HepG2 (cell line): ENCODE results near the gene MYRFL. TPM values are rescaled to one million over a fixed set of nuclear protein-coding genes. Genes with fewer than 3 reads are reported as not detected.

Experiments used
- ATAC-seq: fragments of 200-7000 bp; cut with Tn5 transposase; 3 replicates; pipeline ENCODE4 v1.9.1; 2020; ENCODE audit warnings: mild to moderate bottlenecking, moderate library complexity
- BruUV-seq: library from RNA; stranded (reverse); fragments of 400-500 nt; replicated peaks from 2 replicates; lab custom pipeline; 2021; lab: Mats Ljungman, UMichigan
- CTCF ChIA-PET: fragments of 300-600 bp; formaldehyde crosslinking; extraction: SDS; loops from one replicate; lab custom pipeline; 2021; ENCODE audit warnings: low total read pairs, inconsistent platforms, low intra/inter-chr PET ratio; lab: Yijun Ruan, JAX
- POLR2A ChIA-PET: fragments of 350-600 bp; sonication (Branson Sonifier 250); formaldehyde crosslinking; loops from one replicate; lab custom pipeline; 2020; ENCODE audit warnings: antibody characterized with exemption, inconsistent platforms; lab: Yijun Ruan, JAX
- DNase-seq: peaks from one replicate; pipeline ENCODE4 v3.0.0-alpha.2; 2015; ENCODE audit warnings: low spot score
- FAIRE-seq: peaks from 3 replicates; lab custom pipeline; 2011; peaks lifted over from hg19 to GRCh38; lab: Jason Lieb, UNC
- H2AFZ ChIP-seq: one replicate; pipeline ENCODE4 v1.6.1; 2011; ENCODE audit warnings: low read length, inconsistent platforms
- H3K27ac ChIP-seq: fragments of 300-600 bp; 3 replicates; pipeline ENCODE4 v1.8.0; 2011; ENCODE audit warnings: mixed run types, mild to moderate bottlenecking, mixed read lengths, low read length, inconsistent platforms; ENCODE audit not compliant: insufficient read depth; ENCODE audit errors: extremely low read length
- H3K27me3 ChIP-seq, 2 experiments: fragments of 200-600 bp in 1 of 2; 2 replicates in 1 of 2; 3 replicates in 1 of 2; pipeline versions ENCODE4 v1.6.0 to v1.8.0; 2011; ENCODE audit warnings: low read length in 2 of 2, mild to moderate bottlenecking in 2 of 2, moderate library complexity in 2 of 2, inconsistent platforms in 1 of 2; ENCODE audit not compliant: insufficient read depth in 2 of 2, control insufficient read depth in 1 of 2
- H3K36me3 ChIP-seq, 2 experiments: fragments of 200-600 bp in 1 of 2; replicated peaks in 1 of 2; 2 replicates in 1 of 2; 3 replicates in 1 of 2; pipeline versions ENCODE4 v1.5.1 to v1.8.0; 2011; ENCODE audit warnings: low read length in 2 of 2, inconsistent platforms in 1 of 2; ENCODE audit not compliant: insufficient read depth in 2 of 2, control insufficient read depth in 1 of 2
- H3K4me1 ChIP-seq: 2 replicates; pipeline ENCODE4 v1.5.1; 2012; ENCODE audit warnings: low read length, inconsistent platforms; ENCODE audit not compliant: insufficient read depth
- H3K4me2 ChIP-seq: 2 replicates; pipeline ENCODE4 v1.6.0; 2011; ENCODE audit warnings: low read depth, low read length, inconsistent platforms
- H3K4me3 ChIP-seq, 3 experiments: fragments of 200-600 bp in 1 of 3; sonication (generic), shearing (Covaris generic) in 1 of 3; replicated peaks in 1 of 3; 2 replicates each; pipeline ENCODE4 v1.5.1; 2011 to 2016; ENCODE audit warnings: low read length in 3 of 3, inconsistent platforms in 2 of 3, low read depth in 2 of 3, mild to moderate bottlenecking in 2 of 3, control low read depth in 1 of 3, mixed read lengths in 1 of 3; ENCODE audit not compliant: insufficient read depth in 1 of 3
- H3K79me2 ChIP-seq: one replicate; pipeline ENCODE4 v1.6.1; 2011; ENCODE audit warnings: low read length, inconsistent platforms; ENCODE audit not compliant: insufficient read depth
- H3K9ac ChIP-seq: 2 replicates; pipeline ENCODE4 v1.6.0; 2011; ENCODE audit warnings: mild to moderate bottlenecking, low read depth, low read length, inconsistent platforms; ENCODE audit not compliant: insufficient read depth
- H3K9me3 ChIP-seq: 2 replicates; pipeline ENCODE4 v1.5.1; 2012; ENCODE audit warnings: mild to moderate bottlenecking, low read length
- H4K20me1 ChIP-seq: 2 replicates; pipeline ENCODE4 v1.6.0; 2011; ENCODE audit warnings: inconsistent platforms, mild to moderate bottlenecking, low read length, moderate library complexity; ENCODE audit not compliant: insufficient read depth
- ATRX ChIP-seq: sonication (generic); formaldehyde crosslinking; IDR thresholded peaks from 2 replicates; pipeline ENCODE4 v1.4.0; 2020; ENCODE audit warnings: missing genetic modification reagents, borderline replicate concordance
- ESRRA ChIP-seq: sonication (generic); formaldehyde crosslinking; IDR thresholded peaks from 2 replicates; pipeline ENCODE4 v1.5.1; 2020; ENCODE audit warnings: mild to moderate bottlenecking, low read depth, missing genetic modification reagents
- FLYWCH1 ChIP-seq: sonication (generic); formaldehyde crosslinking; IDR thresholded peaks from 2 replicates; pipeline ENCODE4 v1.8.1; 2023; ENCODE audit warnings: mild to moderate bottlenecking, missing genetic modification reagents
- GMEB2 ChIP-seq: IDR thresholded peaks from 2 replicates; pipeline ENCODE4 v1.6.1; 2016; ENCODE audit warnings: missing biosample characterization, missing genetic modification reagents, low read depth
- IRF2 ChIP-seq: IDR thresholded peaks from 2 replicates; pipeline ENCODE4 v1.6.1; 2018; ENCODE audit warnings: missing genetic modification reagents, missing compliant biosample characterization
- KDM3A ChIP-seq: IDR thresholded peaks from 2 replicates; pipeline ENCODE4 v1.6.1; 2018; ENCODE audit warnings: low read depth, missing compliant biosample characterization
- KDM5B ChIP-seq: sonication (generic); formaldehyde crosslinking; IDR thresholded peaks from 2 replicates; pipeline ENCODE4 v1.4.0; 2020; ENCODE audit warnings: missing genetic modification reagents, mild to moderate bottlenecking, borderline replicate concordance
- MAFK ChIP-seq, 2 experiments: IDR thresholded peaks in 1 of 2; conservative IDR thresholded peaks in 1 of 2; 2 replicates each; pipeline ENCODE4 v1.6.1; 2011; ENCODE audit warnings: improper control_type of control experiment in 2 of 2, low read length in 2 of 2
- NR0B2 ChIP-seq: sonication (generic); formaldehyde crosslinking; IDR thresholded peaks from 2 replicates; pipeline ENCODE4 v1.4.0; 2020; ENCODE audit warnings: mild to moderate bottlenecking, missing genetic modification reagents
- RAD51 ChIP-seq: fragments of 450-650 bp; IDR thresholded peaks from 2 replicates; pipeline ENCODE4 v1.6.1; 2016; ENCODE audit warnings: borderline replicate concordance
- SNAPC2 ChIP-seq: sonication (generic); formaldehyde crosslinking; IDR thresholded peaks from 2 replicates; pipeline ENCODE4 v1.8.1; 2022; ENCODE audit warnings: mild to moderate bottlenecking, missing genetic modification reagents
- SOX6 ChIP-seq, 2 experiments: fragments of 450-650 bp in 1 of 2; sonication (generic) in 1 of 2; formaldehyde crosslinking in 1 of 2; IDR thresholded peaks; 2 replicates each; pipeline versions ENCODE4 v1.4.0 to v1.6.1; 2017 to 2020; ENCODE audit warnings: antibody characterized with exemption in 1 of 2, mild to moderate bottlenecking in 1 of 2, missing genetic modification reagents in 1 of 2
- SP1 ChIP-seq, 2 experiments: fragments of 450-650 bp in 1 of 2; sonication (generic) in 1 of 2; formaldehyde crosslinking in 1 of 2; IDR thresholded peaks; 2 replicates each; pipeline versions ENCODE4 v1.4.0 to v1.6.1; 2016 to 2020; ENCODE audit warnings: missing genetic modification reagents in 1 of 2
- TFDP1 ChIP-seq: IDR thresholded peaks from 2 replicates; pipeline ENCODE4 v1.6.1; 2016; ENCODE audit warnings: missing compliant biosample characterization, missing genetic modification reagents, borderline replicate concordance
- ZC3H13 ChIP-seq: sonication (generic); formaldehyde crosslinking; IDR thresholded peaks from 2 replicates; pipeline ENCODE4 v1.8.1; 2023; ENCODE audit warnings: mild to moderate bottlenecking, missing genetic modification reagents, moderate library complexity
- ZNF12 ChIP-seq: sonication (generic); formaldehyde crosslinking; IDR thresholded peaks from 2 replicates; pipeline ENCODE4 v1.5.0; 2020; ENCODE audit warnings: missing genetic modification reagents
- ZNF275 ChIP-seq: sonication (generic); formaldehyde crosslinking; IDR thresholded peaks from 2 replicates; pipeline ENCODE4 v1.8.0; 2022; ENCODE audit warnings: missing genetic modification reagents, mild to moderate bottlenecking, inconsistent platforms, borderline replicate concordance
- WGBS: methylation state at CpG from one replicate; pipeline ENCODE4 v1.1.6; 2017; ENCODE audit warnings: low lambda C conversion rate; 5-methylcytosine and 5-hydroxymethylcytosine counted together
- in situ Hi-C: cut with HindIII; loops from 2 replicates; pipeline ENCODE4 v1.10.0; 2017; ENCODE audit warnings: low pct_unique_long_range_greater_than_20kb; ENCODE audit not compliant: extremely low pct_ligation_motif_present
- intact Hi-C: fragments of 100-400 bp; cut with micrococcal nuclease; formaldehyde crosslinking; loops from one replicate; pipeline ENCODE4 v1.10.0; 2022; ENCODE audit not compliant: unreplicated experiment
- polyA plus RNA-seq, 8 experiments: library from polyadenylated mRNA; depleted of rRNA in 3 of 8; stranded (reverse) in 7 of 8; unstranded in 1 of 8; fragments of >200 nt; fragmentation: Illumina TruSeq in 4 of 8; extraction: Trizol in 4 of 8; gene quantifications; 2 replicates each; pipeline versions ENCODE4 v1.2.1 to v1.2.3, GENCODE V29; 2011 to 2016; ENCODE audit warnings: low read depth in 4 of 8, missing spikeins in 1 of 8, mixed read lengths in 1 of 8; ENCODE audit not compliant: insufficient read depth in 1 of 8
- total RNA-seq, 5 experiments: library from RNA; depleted of rRNA; stranded (reverse); fragments of >200 nt; fragmentation: Illumina TruSeq; extraction: Trizol; gene quantifications; 2 replicates each; pipeline ENCODE4 v1.2.3, GENCODE V29; 2016; ENCODE audit warnings: low read depth in 1 of 5
- TF ChIP-seq, protein P1 (sequence below): sonication (generic); formaldehyde crosslinking; IDR thresholded peaks from 2 replicates; pipeline ENCODE4 v1.5.0; 2020; ENCODE audit warnings: missing genetic modification reagents

Gene MYRFL
- total and polyA plus RNA-seq, 2 of the 13 experiments (the other 11 are each of a cell fraction or from before 2014, with no cell fraction given): 0.09 to 0.11 TPM

DNA sequence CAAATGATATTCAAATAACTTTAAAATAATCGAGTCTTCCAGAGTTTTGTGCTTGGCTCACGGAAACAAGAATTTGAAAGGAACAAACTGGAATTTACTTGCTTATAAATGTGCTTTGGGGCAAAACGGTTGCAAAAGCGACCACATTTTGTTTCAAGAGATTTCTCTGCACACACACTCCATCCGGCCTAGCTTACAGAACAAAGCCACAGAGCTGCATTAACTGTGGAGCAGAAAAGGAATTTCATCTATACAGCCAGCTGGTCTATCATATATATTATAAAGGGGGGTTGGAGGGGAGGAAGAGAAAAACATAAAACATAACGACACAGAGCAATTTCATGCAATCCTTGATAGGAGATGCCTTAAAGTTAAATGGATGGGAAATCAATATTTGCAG is 153.0 kb downstream of the MYRFL start:
- ChIA-PET CTCF (no interaction called here), POLR2A (no interaction called here)
- Histone ChIP-seq H3K4me1 (no peaks in the 10 kb centered on the region), H3K36me3 (no peaks in the 10 kb centered on the region), H4K20me1 (no peaks in the 10 kb centered on the region), H3K27me3 (no peaks in the 10 kb centered on the region), H3K9me3 (no peaks in the 10 kb centered on the region), H3K4me3 (no peak overlapping the region), H3K4me2 (no peak overlapping the region), H3K9ac (no peak overlapping the region)
- ATAC-seq (no peak), FAIRE-seq (no peak)
- TF ChIP-seq KDM5B (CRISPR knock-in tag) (no peak), SP1 (IDR thresholded peaks at IDR 0.05) (no peak), SP1 (CRISPR knock-in tag; IDR thresholded peaks at IDR 0.05) (no peak), GMEB2 (CRISPR knock-in tag) (no peak), IRF2 (CRISPR knock-in tag) (no peak), KDM3A (CRISPR knock-in tag) (no peak), SNAPC2 (CRISPR knock-in tag) (no peak), ZNF12 (CRISPR knock-in tag) (no peak), ESRRA (CRISPR knock-in tag) (no peak), ZC3H13 (CRISPR knock-in tag) (no peak), NR0B2 (no peak), SOX6 (IDR thresholded peaks at IDR 0.05) (no peak), SOX6 (CRISPR knock-in tag; IDR thresholded peaks at IDR 0.05) (no peak), TFDP1 (no peak), ZNF275 (CRISPR knock-in tag) (no peak), RAD51 (no peak), MAFK (conservative IDR thresholded peaks at IDR 0.05 in 1 of 2, IDR thresholded peaks at IDR 0.05 in 1 of 2; ENCODE audit: low read length in 2 of 2) (no peak), ATRX (CRISPR knock-in tag) (no peak), FLYWCH1 (CRISPR knock-in tag) (no peak)
- TF ChIP-seq, protein P1, sequence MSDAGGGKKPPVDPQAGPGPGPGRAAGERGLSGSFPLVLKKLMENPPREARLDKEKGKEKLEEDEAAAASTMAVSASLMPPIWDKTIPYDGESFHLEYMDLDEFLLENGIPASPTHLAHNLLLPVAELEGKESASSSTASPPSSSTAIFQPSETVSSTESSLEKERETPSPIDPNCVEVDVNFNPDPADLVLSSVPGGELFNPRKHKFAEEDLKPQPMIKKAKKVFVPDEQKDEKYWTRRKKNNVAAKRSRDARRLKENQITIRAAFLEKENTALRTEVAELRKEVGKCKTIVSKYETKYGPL (CRISPR knock-in tag): no peak
- TF ChIP-seq, all 625 proteins: peak for 0
- WGBS: 4% methylated on average over 6 of the region's 6 CpGs
- no TSS peak for BruUV-seq
- intact Hi-C loops (no loop called here), in situ Hi-C loops (no loop called here)
- H3K79me2 ChIP-seq: no peaks in the 10 kb centered on the region
- no peak for DNase-seq
- H2AFZ ChIP-seq: no peak overlapping the region
- no peak overlapping the region for H3K27ac ChIP-seq
